Astrocyte of the cerebellum (primary cell): ENCODE measurements around the gene FMN2.

Experiments used
- DNase-seq: peaks from one replicate; pipeline ENCODE4 v3.0.0-alpha.2; 2011; ENCODE audit warnings: low read depth
- H3K4me3 ChIP-seq: 2 replicates; pipeline ENCODE4 v1.5.1; 2011; ENCODE audit warnings: mild to moderate bottlenecking, low read depth, low read length, moderate library complexity
- CTCF ChIP-seq: IDR thresholded peaks from 2 replicates; pipeline ENCODE4 v1.5.1; 2012; ENCODE audit warnings: low read length, low read depth, moderate library complexity, mild to moderate bottlenecking; ENCODE audit errors: missing control alignments
- in situ Hi-C: cut with HindIII; loops from 2 replicates; pipeline ENCODE4 v1.10.0; 2017; ENCODE audit warnings: low sequenced_read_pairs

The FMN2 gene

GRCh38 chr1:240426051-240426450, 334.4 kb downstream of the FMN2 start:
- DNase-seq = no peak
- TF ChIP-seq CTCF = no peak
- in situ Hi-C loops = no loop called here

GRCh38 chr1:240435996-240436566, 344.4 kb downstream of the FMN2 start:
- no peak for DNase-seq
- TF ChIP-seq CTCF = no peak
- in situ Hi-C loops = loop anchor here (5.0 kb wide), 1 partner anchor 34 kb away; no protein-coding TSS in a partner anchor
- H3K4me3 ChIP-seq = no peak overlapping the region

More at GRCh38 chr1:240426051-240426450, 334.4 kb downstream of the FMN2 start:
- H3K4me3 ChIP-seq = no peak overlapping the region

- DNase-seq = no peak
- no peak for TF ChIP-seq CTCF
- H3K4me3 ChIP-seq = no peak overlapping the region
- in situ Hi-C loops = no loop called here
These were observed 350.0 kb downstream of the FMN2 start for GRCh38 chr1:240441669-240442068.

- in situ Hi-C loops = no loop called here
- no peak overlapping the region for H3K4me3 ChIP-seq
- DNase-seq = no peak
- no peak for TF ChIP-seq CTCF
These were observed 353.7 kb downstream of the FMN2 start for GRCh38 chr1:240445369-240445768.

GRCh38 chr1:240455228-240455821, 363.6 kb downstream of the FMN2 start:
- DNase-seq = no peak
- no peak overlapping the region for H3K4me3 ChIP-seq
- TF ChIP-seq CTCF = peak; percentile 59
- in situ Hi-C loops = no loop called here

- DNase-seq = no peak
- H3K4me3 ChIP-seq = no peak overlapping the region
- in situ Hi-C loops = no loop called here
- no peak for TF ChIP-seq CTCF
These were observed 365.5 kb downstream of the FMN2 start for GRCh38 chr1:240457203-240457602.
